WTC11 (cell line): ENCODE data around the gene CEP250. TPM values are rescaled to one million over a fixed set of nuclear protein-coding genes. Genes with fewer than 3 reads are reported as not detected.
"Not testable (repeated sequence)": the region's sequence is repeated elsewhere in the genome, so short reads cannot be mapped to it uniquely, and the experiment has no call there.

ENCODE experiments used
- ATAC-seq: fragments of 200-7000 bp; cut with Tn5 transposase; 2 replicates; pipeline ENCODE4 v1.10.0; 2021; ENCODE audit warnings: mild to moderate bottlenecking, moderate library complexity
- CTCF ChIA-PET: fragments of 300-600 bp; sonication (Branson Sonifier 250); formaldehyde crosslinking; loops from one replicate; lab custom pipeline; 2021; ENCODE audit warnings: antibody characterized with exemption; lab: Charles Lee
- POLR2A ChIA-PET: fragments of 350-600 bp; sonication (Branson Sonifier 250); formaldehyde crosslinking; loops from one replicate; lab custom pipeline; 2021; ENCODE audit warnings: antibody characterized with exemption; lab: Charles Lee
- DNase-seq: peaks from one replicate; pipeline ENCODE4 v3.0.0; 2021; ENCODE audit warnings: low spot score
- H3K27ac Mint-ChIP-seq: 2 replicates; pipeline ENCODE4 v1.8.0; 2021; ENCODE audit warnings: mixed read lengths
- H3K27me3 Mint-ChIP-seq: 2 replicates; pipeline ENCODE4 v1.8.0; 2021; ENCODE audit warnings: low read depth, mild to moderate bottlenecking, moderate library complexity, mixed read lengths
- H3K36me3 Mint-ChIP-seq: 2 replicates; pipeline ENCODE4 v1.8.0; 2021; ENCODE audit warnings: mixed read lengths
- H3K4me1 Mint-ChIP-seq: 2 replicates; pipeline ENCODE4 v1.8.0; 2022; ENCODE audit warnings: mixed read lengths
- H3K4me3 Mint-ChIP-seq: 2 replicates; pipeline ENCODE4 v1.8.0; 2021; ENCODE audit warnings: mild to moderate bottlenecking, moderate library complexity, mixed read lengths
- H3K9me3 Mint-ChIP-seq: 2 replicates; pipeline ENCODE4 v1.8.0; 2021; ENCODE audit warnings: mixed read lengths
- CBFB ChIP-seq: sonication (generic); formaldehyde crosslinking; IDR thresholded peaks from 2 replicates; pipeline ENCODE4 v1.8.1; 2022; ENCODE audit warnings: mild to moderate bottlenecking, low read depth, missing genetic modification reagents
- EMX1 ChIP-seq: fragments of 250-450 bp; sonication (Bioruptor Pico); IDR thresholded peaks from 2 replicates; pipeline ENCODE4 v1.8.0; 2021; ENCODE audit warnings: mild to moderate bottlenecking
- FOXP1 ChIP-seq: sonication (generic); formaldehyde crosslinking; IDR thresholded peaks from 2 replicates; pipeline ENCODE4 v1.8.0; 2022; ENCODE audit warnings: missing genetic modification reagents, mild to moderate bottlenecking, moderate library complexity, borderline replicate concordance
- GABPB1 ChIP-seq: sonication (generic); formaldehyde crosslinking; IDR thresholded peaks from 2 replicates; pipeline ENCODE4 v1.8.1; 2023; ENCODE audit warnings: mild to moderate bottlenecking, missing genetic modification reagents
- IRF2 ChIP-seq: sonication (generic); formaldehyde crosslinking; IDR thresholded peaks from 2 replicates; pipeline ENCODE4 v1.8.0; 2022; ENCODE audit warnings: low read depth, missing genetic modification reagents, borderline replicate concordance
- NR3C1 ChIP-seq: sonication (generic); formaldehyde crosslinking; conservative IDR thresholded peaks from 2 replicates; pipeline ENCODE4 v1.8.1; 2023; ENCODE audit warnings: low read depth, mild to moderate bottlenecking, missing genetic modification reagents
- PRDM15 ChIP-seq: sonication (generic); formaldehyde crosslinking; IDR thresholded peaks from 2 replicates; pipeline ENCODE4 v1.8.0; 2022; ENCODE audit warnings: missing genetic modification reagents
- SOX15 ChIP-seq: fragments of 250-450 bp; sonication (Bioruptor Pico); IDR thresholded peaks from 2 replicates; pipeline ENCODE4 v1.9.0; 2021; ENCODE audit warnings: mild to moderate bottlenecking
- TEAD1 ChIP-seq: sonication (generic); formaldehyde crosslinking; IDR thresholded peaks from 2 replicates; pipeline ENCODE4 v1.8.0; 2022; ENCODE audit warnings: mild to moderate bottlenecking, missing genetic modification reagents
- USF1 ChIP-seq: sonication (generic); formaldehyde crosslinking; IDR thresholded peaks from 2 replicates; pipeline ENCODE4 v1.8.0; 2022; ENCODE audit warnings: mild to moderate bottlenecking, missing genetic modification reagents
- ZNF416 ChIP-seq: fragments of 250-450 bp; sonication (Bioruptor Pico); IDR thresholded peaks from 2 replicates; pipeline ENCODE4 v1.9.0; 2021; ENCODE audit warnings: mild to moderate bottlenecking, inconsistent platforms
- ZNF423 ChIP-seq: fragments of 250-450 bp; sonication (Bioruptor Pico); IDR thresholded peaks from 2 replicates; pipeline ENCODE4 v2.1.2; 2022; ENCODE audit warnings: mild to moderate bottlenecking, moderate library complexity
- ZNF671 ChIP-seq: fragments of 250-450 bp; sonication (Bioruptor Pico); IDR thresholded peaks from 2 replicates; pipeline ENCODE4 v1.8.0; 2021; ENCODE audit warnings: mild to moderate bottlenecking
- total RNA-seq: library from RNA; stranded (reverse); gene quantifications from 3 replicates; pipeline ENCODE4 v1.2.3, GENCODE V29; 2021
- TF ChIP-seq, protein P1 (sequence below): sonication (generic); formaldehyde crosslinking; IDR thresholded peaks from 2 replicates; pipeline ENCODE4 v1.8.1; 2023; ENCODE audit warnings: mild to moderate bottlenecking, moderate library complexity, missing genetic modification reagents
- TF ChIP-seq, protein P2 (sequence below): sonication (generic); formaldehyde crosslinking; IDR thresholded peaks from 2 replicates; pipeline ENCODE4 v1.8.0; 2022; ENCODE audit warnings: mild to moderate bottlenecking, missing genetic modification reagents
- TF ChIP-seq, protein P3 (sequence below): fragments of 200-600 bp; IDR thresholded peaks from 2 replicates; pipeline ENCODE4 v1.8.0; 2022; ENCODE audit warnings: antibody characterized with exemption
- TF ChIP-seq, protein P4 (sequence below): sonication (generic); formaldehyde crosslinking; conservative IDR thresholded peaks from 2 replicates; pipeline ENCODE4 v1.8.1; 2022; ENCODE audit warnings: mild to moderate bottlenecking, missing genetic modification reagents
- TF ChIP-seq, protein P5 (sequence below): fragments of 250-450 bp; sonication (Bioruptor Pico); IDR thresholded peaks from 2 replicates; pipeline ENCODE4 v1.9.0; 2021; ENCODE audit warnings: mild to moderate bottlenecking

Gene CEP250
- total RNA-seq, 1 experiment from 2014 or later: 63.1 TPM

DNA sequence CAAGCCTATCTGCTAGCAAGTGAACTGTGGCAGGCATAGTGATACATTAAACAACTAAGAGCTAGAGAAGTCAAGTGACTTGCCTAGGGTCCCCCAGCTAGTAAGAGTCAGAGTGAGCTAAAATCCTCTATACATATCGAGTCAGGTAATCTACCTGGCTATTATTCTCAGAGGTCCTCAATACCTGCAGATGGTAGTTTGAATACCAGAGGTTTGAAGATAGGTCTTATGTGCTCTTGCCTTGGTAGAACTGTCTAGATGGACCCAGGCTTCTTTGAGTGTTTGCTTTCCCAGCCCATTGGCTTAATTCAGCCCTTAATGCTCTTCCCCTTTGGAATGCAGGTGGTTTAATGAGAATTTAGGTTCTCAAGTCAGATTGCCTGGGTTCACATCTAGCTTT, 87.6 kb downstream of the CEP250 start:
- H3K4me3 Mint-ChIP-seq: peak overlapping the region; percentile 83
- peak overlapping the region; percentile 73; the same call in 1 of the 2 replicates for H3K27ac Mint-ChIP-seq
- H3K27me3 Mint-ChIP-seq: no peaks in the 10 kb centered on the region; the same call in 1 of the 2 replicates
- no peaks in the 10 kb centered on the region for H3K9me3 Mint-ChIP-seq
- TF ChIP-seq, protein P1, sequence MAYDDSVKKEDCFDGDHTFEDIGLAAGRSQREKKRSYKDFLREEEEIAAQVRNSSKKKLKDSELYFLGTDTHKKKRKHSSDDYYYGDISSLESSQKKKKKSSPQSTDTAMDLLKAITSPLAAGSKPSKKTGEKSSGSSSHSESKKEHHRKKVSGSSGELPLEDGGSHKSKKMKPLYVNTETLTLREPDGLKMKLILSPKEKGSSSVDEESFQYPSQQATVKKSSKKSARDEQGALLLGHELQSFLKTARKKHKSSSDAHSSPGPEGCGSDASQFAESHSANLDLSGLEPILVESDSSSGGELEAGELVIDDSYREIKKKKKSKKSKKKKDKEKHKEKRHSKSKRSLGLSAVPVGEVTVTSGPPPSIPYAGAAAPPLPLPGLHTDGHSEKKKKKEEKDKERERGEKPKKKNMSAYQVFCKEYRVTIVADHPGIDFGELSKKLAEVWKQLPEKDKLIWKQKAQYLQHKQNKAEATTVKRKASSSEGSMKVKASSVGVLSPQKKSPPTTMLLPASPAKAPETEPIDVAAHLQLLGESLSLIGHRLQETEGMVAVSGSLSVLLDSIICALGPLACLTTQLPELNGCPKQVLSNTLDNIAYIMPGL (CRISPR knock-in tag): no peak
- no peak for TF ChIP-seq ZNF671 (CRISPR knock-in tag)
- TF ChIP-seq, all 79 proteins: peak for 0
- peaks cover 10% of the 10 kb centered on the region for H3K36me3 Mint-ChIP-seq
- POLR2A ChIA-PET: interaction anchor here (0.6 to 1.9 kb wide), 5 partner anchors 16 to 411 kb away, joined by 3 to 7 read pairs (median 5); partner anchors contain the start of genes SCAND1 and SPAG4
- H3K4me1 Mint-ChIP-seq: peaks cover 16% of the 10 kb centered on the region
- CTCF ChIA-PET: interaction anchor here (1.0 to 4.3 kb wide), 5 partner anchors 58 to 88 kb away, joined by 3 to 41 read pairs (median 11); partner anchors contain the start of gene CEP250
- DNase-seq: no peak
- no peak for ATAC-seq

DNA sequence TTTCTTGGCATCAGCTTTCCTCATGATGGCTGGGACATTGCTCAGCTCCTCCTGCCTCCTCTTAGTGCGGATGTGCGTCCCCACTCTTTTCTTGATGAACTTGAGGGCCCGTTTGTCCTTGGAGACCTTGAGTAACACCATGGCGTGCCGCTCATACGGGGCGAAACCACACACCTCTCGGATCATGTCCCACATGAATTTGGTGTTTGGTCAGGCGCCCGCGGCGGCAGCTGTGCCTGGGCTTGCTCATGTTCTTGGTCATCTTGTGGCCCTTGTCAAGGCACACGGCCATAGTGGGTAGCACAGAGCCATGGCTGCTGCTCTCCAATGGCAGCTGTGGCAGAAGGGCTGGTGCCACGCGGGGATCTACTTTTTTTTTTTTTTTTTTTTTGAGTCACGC, 89.0 kb downstream of the CEP250 start:
- H3K27ac Mint-ChIP-seq: no peak overlapping the region
- DNase-seq (no peak), ATAC-seq (no peak)
- ChIA-PET CTCF (interaction anchor here (0.6 kb wide), 1 partner anchor 285 kb away, joined by 3 read pairs; no protein-coding TSS in a partner anchor), POLR2A (interaction anchor here (0.6 kb wide), 1 partner anchor 57 kb away, joined by 3 read pairs; no protein-coding TSS in a partner anchor)
- TF ChIP-seq, protein P2, sequence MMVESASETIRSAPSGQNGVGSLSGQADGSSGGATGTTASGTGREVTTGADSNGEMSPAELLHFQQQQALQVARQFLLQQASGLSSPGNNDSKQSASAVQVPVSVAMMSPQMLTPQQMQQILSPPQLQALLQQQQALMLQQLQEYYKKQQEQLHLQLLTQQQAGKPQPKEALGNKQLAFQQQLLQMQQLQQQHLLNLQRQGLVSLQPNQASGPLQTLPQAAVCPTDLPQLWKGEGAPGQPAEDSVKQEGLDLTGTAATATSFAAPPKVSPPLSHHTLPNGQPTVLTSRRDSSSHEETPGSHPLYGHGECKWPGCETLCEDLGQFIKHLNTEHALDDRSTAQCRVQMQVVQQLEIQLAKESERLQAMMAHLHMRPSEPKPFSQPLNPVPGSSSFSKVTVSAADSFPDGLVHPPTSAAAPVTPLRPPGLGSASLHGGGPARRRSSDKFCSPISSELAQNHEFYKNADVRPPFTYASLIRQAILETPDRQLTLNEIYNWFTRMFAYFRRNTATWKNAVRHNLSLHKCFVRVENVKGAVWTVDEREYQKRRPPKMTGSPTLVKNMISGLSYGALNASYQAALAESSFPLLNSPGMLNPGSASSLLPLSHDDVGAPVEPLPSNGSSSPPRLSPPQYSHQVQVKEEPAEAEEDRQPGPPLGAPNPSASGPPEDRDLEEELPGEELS (CRISPR knock-in tag): no peak
- H3K4me3 Mint-ChIP-seq: no peak overlapping the region
- peaks cover 16% of the 10 kb centered on the region for H3K4me1 Mint-ChIP-seq
- H3K9me3 Mint-ChIP-seq: no peaks in the 10 kb centered on the region
- peaks cover 20% of the 10 kb centered on the region for H3K36me3 Mint-ChIP-seq
- H3K27me3 Mint-ChIP-seq: no peaks in the 10 kb centered on the region

DNA sequence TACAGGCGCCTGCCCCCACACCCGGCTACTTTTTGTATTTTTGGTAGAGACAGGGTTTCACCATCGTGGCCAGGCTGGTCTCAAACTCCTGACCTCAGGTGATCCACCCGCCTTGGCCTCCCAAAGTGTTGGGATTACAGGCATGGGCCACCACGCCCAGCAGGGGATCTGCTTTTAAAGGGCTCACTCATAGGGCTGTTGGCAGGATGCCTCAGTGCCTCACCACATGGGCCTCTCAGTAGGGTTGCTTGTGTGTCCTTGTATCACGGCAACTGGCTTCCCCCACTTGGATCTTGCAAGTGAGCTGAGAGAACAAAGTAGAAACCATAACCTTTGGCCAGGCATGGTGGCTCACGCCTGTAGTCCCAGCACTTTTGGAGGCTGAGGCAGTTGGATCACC, 89.5 kb downstream of the CEP250 start:
- POLR2A ChIA-PET: interaction anchor here (0.6 kb wide), 1 partner anchor 56 kb away, joined by 3 read pairs; no protein-coding TSS in a partner anchor
- H3K9me3 Mint-ChIP-seq, H3K4me3 Mint-ChIP-seq, H3K27me3 Mint-ChIP-seq, ATAC-seq, H3K27ac Mint-ChIP-seq, DNase-seq, CTCF ChIA-PET: not testable (repeated sequence)
- H3K4me1 Mint-ChIP-seq: peaks cover 15% of the 10 kb centered on the region
- peaks cover 24% of the 10 kb centered on the region for H3K36me3 Mint-ChIP-seq

- Mint-ChIP-seq H3K4me3 (no peak overlapping the region), H3K9me3 (no peaks in the 10 kb centered on the region), H3K27me3 (no peaks in the 10 kb centered on the region), H3K27ac (no peak overlapping the region), H3K36me3 (peaks cover 27% of the 10 kb centered on the region), H3K4me1 (peaks cover 7% of the 10 kb centered on the region)
- ATAC-seq (no peak), DNase-seq (no peak)
- ChIA-PET POLR2A (no interaction called here), CTCF (no interaction called here)
- TF ChIP-seq CBFB (CRISPR knock-in tag) (no peak), PRDM15 (no peak), FOXP1 (CRISPR knock-in tag) (no peak), ZNF416 (CRISPR knock-in tag) (no peak), EMX1 (CRISPR knock-in tag) (no peak), TEAD1 (no peak), USF1 (no peak), IRF2 (no peak), SOX15 (no peak), GABPB1 (no peak), NR3C1 (CRISPR knock-in tag) (no peak), ZNF423 (CRISPR knock-in tag) (no peak)
- TF ChIP-seq, protein P3, sequence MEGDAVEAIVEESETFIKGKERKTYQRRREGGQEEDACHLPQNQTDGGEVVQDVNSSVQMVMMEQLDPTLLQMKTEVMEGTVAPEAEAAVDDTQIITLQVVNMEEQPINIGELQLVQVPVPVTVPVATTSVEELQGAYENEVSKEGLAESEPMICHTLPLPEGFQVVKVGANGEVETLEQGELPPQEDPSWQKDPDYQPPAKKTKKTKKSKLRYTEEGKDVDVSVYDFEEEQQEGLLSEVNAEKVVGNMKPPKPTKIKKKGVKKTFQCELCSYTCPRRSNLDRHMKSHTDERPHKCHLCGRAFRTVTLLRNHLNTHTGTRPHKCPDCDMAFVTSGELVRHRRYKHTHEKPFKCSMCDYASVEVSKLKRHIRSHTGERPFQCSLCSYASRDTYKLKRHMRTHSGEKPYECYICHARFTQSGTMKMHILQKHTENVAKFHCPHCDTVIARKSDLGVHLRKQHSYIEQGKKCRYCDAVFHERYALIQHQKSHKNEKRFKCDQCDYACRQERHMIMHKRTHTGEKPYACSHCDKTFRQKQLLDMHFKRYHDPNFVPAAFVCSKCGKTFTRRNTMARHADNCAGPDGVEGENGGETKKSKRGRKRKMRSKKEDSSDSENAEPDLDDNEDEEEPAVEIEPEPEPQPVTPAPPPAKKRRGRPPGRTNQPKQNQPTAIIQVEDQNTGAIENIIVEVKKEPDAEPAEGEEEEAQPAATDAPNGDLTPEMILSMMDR: no peak
- TF ChIP-seq, protein P4, sequence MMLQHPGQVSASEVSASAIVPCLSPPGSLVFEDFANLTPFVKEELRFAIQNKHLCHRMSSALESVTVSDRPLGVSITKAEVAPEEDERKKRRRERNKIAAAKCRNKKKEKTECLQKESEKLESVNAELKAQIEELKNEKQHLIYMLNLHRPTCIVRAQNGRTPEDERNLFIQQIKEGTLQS (CRISPR knock-in tag): no peak
- TF ChIP-seq, protein P5, sequence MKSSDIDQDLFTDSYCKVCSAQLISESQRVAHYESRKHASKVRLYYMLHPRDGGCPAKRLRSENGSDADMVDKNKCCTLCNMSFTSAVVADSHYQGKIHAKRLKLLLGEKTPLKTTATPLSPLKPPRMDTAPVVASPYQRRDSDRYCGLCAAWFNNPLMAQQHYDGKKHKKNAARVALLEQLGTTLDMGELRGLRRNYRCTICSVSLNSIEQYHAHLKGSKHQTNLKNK: no peak
Observed at GRCh38 chr20:35546127-35546526, 90.7 kb downstream of the CEP250 start.
